NB4 (cell line): Measurements from ENCODE around the gene SHF.

Experiments used
- POLR2A ChIP-seq: IDR thresholded peaks from 2 replicates; pipeline ENCODE4 v1.6.1; 2011; ENCODE audit warnings: mild to moderate bottlenecking; ENCODE audit not compliant: insufficient read length; ENCODE audit errors: extremely low read depth
- TF ChIP-seq, protein P1 (sequence below): IDR thresholded peaks from one replicate; pipeline ENCODE4 v1.5.1; 2012; ENCODE audit warnings: low read depth, low read length

DNA sequence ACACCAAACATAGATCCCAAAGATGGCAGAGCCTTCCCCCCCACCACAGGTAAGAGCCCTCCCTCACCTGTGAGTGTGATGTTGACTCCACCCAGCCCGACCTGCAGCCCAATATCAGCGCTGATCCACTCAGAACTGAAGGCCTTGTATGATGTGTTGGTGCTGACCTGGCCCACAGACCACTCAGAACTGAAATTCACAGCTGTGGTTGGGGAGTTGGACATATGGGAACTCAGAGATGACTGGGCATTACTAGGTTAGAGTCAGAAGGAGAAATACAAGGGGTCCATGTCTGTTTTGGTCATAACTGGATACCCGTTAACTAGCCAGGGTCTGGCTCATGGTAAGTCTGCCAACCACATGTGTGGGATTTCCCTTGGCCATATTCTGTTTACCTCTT, 66.7 kb downstream of the SHF start:
- TF ChIP-seq, protein P1, sequence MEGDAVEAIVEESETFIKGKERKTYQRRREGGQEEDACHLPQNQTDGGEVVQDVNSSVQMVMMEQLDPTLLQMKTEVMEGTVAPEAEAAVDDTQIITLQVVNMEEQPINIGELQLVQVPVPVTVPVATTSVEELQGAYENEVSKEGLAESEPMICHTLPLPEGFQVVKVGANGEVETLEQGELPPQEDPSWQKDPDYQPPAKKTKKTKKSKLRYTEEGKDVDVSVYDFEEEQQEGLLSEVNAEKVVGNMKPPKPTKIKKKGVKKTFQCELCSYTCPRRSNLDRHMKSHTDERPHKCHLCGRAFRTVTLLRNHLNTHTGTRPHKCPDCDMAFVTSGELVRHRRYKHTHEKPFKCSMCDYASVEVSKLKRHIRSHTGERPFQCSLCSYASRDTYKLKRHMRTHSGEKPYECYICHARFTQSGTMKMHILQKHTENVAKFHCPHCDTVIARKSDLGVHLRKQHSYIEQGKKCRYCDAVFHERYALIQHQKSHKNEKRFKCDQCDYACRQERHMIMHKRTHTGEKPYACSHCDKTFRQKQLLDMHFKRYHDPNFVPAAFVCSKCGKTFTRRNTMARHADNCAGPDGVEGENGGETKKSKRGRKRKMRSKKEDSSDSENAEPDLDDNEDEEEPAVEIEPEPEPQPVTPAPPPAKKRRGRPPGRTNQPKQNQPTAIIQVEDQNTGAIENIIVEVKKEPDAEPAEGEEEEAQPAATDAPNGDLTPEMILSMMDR, result no peak
- TF ChIP-seq POLR2A, result no peak
